HCT116 (cell line): ENCODE measurements around the gene ENTPD6. TPM values are rescaled to one million over a fixed set of nuclear protein-coding genes. Genes with fewer than 3 reads are reported as not detected.

Experiments used
- ATAC-seq: fragments of 200-7000 bp; cut with Tn5 transposase; 2 replicates; pipeline ENCODE4 v1.9.1; 2020; ENCODE audit warnings: mild to moderate bottlenecking, moderate library complexity
- BruUV-seq: library from RNA; stranded (reverse); fragments of 400-500 nt; replicated peaks from 2 replicates; lab custom pipeline; 2021; lab: Mats Ljungman, UMichigan
- CTCF ChIA-PET: fragments of 300-600 bp; sonication (Branson Sonifier 250); formaldehyde crosslinking; loops from one replicate; lab custom pipeline; 2021; ENCODE audit warnings: antibody characterized with exemption; lab: Charles Lee
- POLR2A ChIA-PET: fragments of 300-600, 350-600 bp; sonication (Branson Sonifier 250); formaldehyde crosslinking; loops from one replicate; lab custom pipeline; 2021; ENCODE audit warnings: antibody characterized with exemption; lab: Charles Lee
- RAD21 ChIA-PET, 2 experiments: fragments of 300-600 bp; sonication (Branson Sonifier 250); formaldehyde crosslinking; loops; one replicate each; lab custom pipeline; 2023; ENCODE audit warnings: low total read pairs in 2 of 2; ENCODE audit not compliant: uncharacterized antibody in 2 of 2, unreplicated experiment in 2 of 2, low non-redundant PET in 1 of 2; lab: Charles Lee
- DNase-seq: peaks from one replicate; pipeline ENCODE4 v3.0.0-alpha.2; 2010; ENCODE audit warnings: low read depth, low spot score
- H2AFZ ChIP-seq: fragments of 200-600 bp; shearing (Covaris generic), sonication (generic); 2 replicates; pipeline ENCODE4 v1.6.1; 2017; ENCODE audit warnings: low read depth, mixed run types, mixed read lengths, antibody characterized with exemption, low read length; ENCODE audit not compliant: poor library complexity, severe bottlenecking
- H3K27ac ChIP-seq: 2 replicates; pipeline ENCODE4 v1.5.1; 2012; ENCODE audit warnings: low read depth, low read length
- H3K27me3 ChIP-seq: fragments of 200-600 bp; sonication (generic); 2 replicates; pipeline ENCODE4 v1.6.1; 2016; ENCODE audit warnings: mixed run types, low read length, mixed read lengths; ENCODE audit not compliant: insufficient read depth
- H3K36me3 ChIP-seq, 2 experiments: fragments of 200-500 bp in 1 of 2; fragments of 200-600 bp in 1 of 2; sonication (Bioruptor generic) in 1 of 2; sonication (generic) in 1 of 2; 2 replicates each; pipeline versions ENCODE4 v1.5.1 to v1.6.1; 2014 to 2016; ENCODE audit warnings: low read length in 2 of 2, inconsistent platforms in 1 of 2, mixed read lengths in 1 of 2, mixed run types in 1 of 2; ENCODE audit not compliant: insufficient read depth in 2 of 2, control insufficient read depth in 1 of 2
- H3K4me1 ChIP-seq, 2 experiments: fragments of 200-600 bp in 1 of 2; sonication (generic) in 1 of 2; 2 replicates each; pipeline versions ENCODE4 v1.5.1 to v1.6.1; 2012 to 2017; ENCODE audit warnings: low read length in 2 of 2, inconsistent platforms in 1 of 2, mild to moderate bottlenecking in 1 of 2, mixed read lengths in 1 of 2, mixed run types in 1 of 2, moderate library complexity in 1 of 2; ENCODE audit not compliant: insufficient read depth in 2 of 2, control insufficient read depth in 1 of 2
- H3K4me2 ChIP-seq: fragments of 200-600 bp; sonication (generic); 2 replicates; pipeline ENCODE4 v1.6.1; 2017; ENCODE audit warnings: mixed run types, low read length, mixed read lengths
- H3K4me3 ChIP-seq, 2 experiments: fragments of 200-600 bp in 1 of 2; sonication (generic) in 1 of 2; replicated peaks in 1 of 2; 2 replicates each; pipeline ENCODE4 v1.5.1; 2011 to 2016; ENCODE audit warnings: low read length in 2 of 2, control low read depth in 1 of 2, low read depth in 1 of 2, mild to moderate bottlenecking in 1 of 2, mixed read lengths in 1 of 2, mixed run types in 1 of 2
- H3K79me2 ChIP-seq: fragments of 200-600 bp; sonication (generic); 2 replicates; pipeline ENCODE4 v1.6.1; 2017; ENCODE audit warnings: mild to moderate bottlenecking, mixed run types, low read length, moderate library complexity, mixed read lengths; ENCODE audit not compliant: insufficient read depth
- H3K9ac ChIP-seq: fragments of 200-600 bp; sonication (generic); 2 replicates; pipeline ENCODE4 v1.6.1; 2016; ENCODE audit warnings: low read length, mixed read lengths
- H3K9me2 ChIP-seq: fragments of 200-600 bp; sonication (generic), shearing (Covaris generic); 2 replicates; pipeline ENCODE4 v1.6.1; 2017; ENCODE audit warnings: mixed run types, mild to moderate bottlenecking, moderate library complexity; ENCODE audit not compliant: insufficient read depth
- H3K9me3 ChIP-seq, 2 experiments: fragments of 200-500 bp in 1 of 2; fragments of 200-600 bp in 1 of 2; sonication (Bioruptor generic) in 1 of 2; sonication (generic) in 1 of 2; 2 replicates each; pipeline ENCODE4 v1.6.1; 2014 to 2017; ENCODE audit warnings: low read length in 2 of 2, mixed read lengths in 2 of 2, inconsistent platforms in 1 of 2, low read depth in 1 of 2, mild to moderate bottlenecking in 1 of 2, mixed run types in 1 of 2, moderate library complexity in 1 of 2; ENCODE audit not compliant: control insufficient read depth in 1 of 2, insufficient read depth in 1 of 2
- H4K20me1 ChIP-seq: fragments of 200-600 bp; sonication (generic), shearing (Covaris generic); 2 replicates; pipeline ENCODE4 v1.6.1; 2017; ENCODE audit warnings: mixed run types, mild to moderate bottlenecking, moderate library complexity; ENCODE audit not compliant: insufficient read depth
- FOSL1 ChIP-seq: IDR thresholded peaks from 2 replicates; pipeline ENCODE4 v1.6.1; 2012; ENCODE audit warnings: low read depth
- JUND ChIP-seq: IDR thresholded peaks from 2 replicates; pipeline ENCODE4 v1.6.1; 2012
- POLR2AphosphoS5 ChIP-seq: IDR thresholded peaks from 2 replicates; pipeline ENCODE4 v1.6.1; 2011; ENCODE audit warnings: mild to moderate bottlenecking, low read depth, low read length, moderate library complexity
- SRF ChIP-seq: IDR thresholded peaks from 2 replicates; pipeline ENCODE4 v1.6.1; 2012; ENCODE audit warnings: low read depth
- TCF7L2 ChIP-seq: IDR thresholded peaks from 2 replicates; pipeline ENCODE4 v1.7.0; 2011; ENCODE audit warnings: borderline replicate concordance, inconsistent platforms; ENCODE audit not compliant: insufficient read depth, insufficient read length; ENCODE audit errors: extremely low read depth
- YY1 ChIP-seq: IDR thresholded peaks from 2 replicates; pipeline ENCODE4 v1.6.1; 2011; ENCODE audit warnings: low read length, low read depth, moderate library complexity, mild to moderate bottlenecking; ENCODE audit not compliant: insufficient replicate concordance; ENCODE audit errors: extremely low read depth
- ZFX ChIP-seq: fragments of 450-650 bp; IDR thresholded peaks from 2 replicates; pipeline ENCODE4 v1.6.1; 2017
- intact Hi-C: fragments of 100-400 bp; cut with micrococcal nuclease; formaldehyde crosslinking; loops from 2 replicates; pipeline ENCODE4 v1.10.0; 2022
- total RNA-seq: library from RNA; stranded (reverse); gene quantifications from one replicate; pipeline ENCODE4 v1.2.1, GENCODE V29; 2021; ENCODE audit not compliant: unreplicated experiment
- TF ChIP-seq, protein P1 (sequence below): IDR thresholded peaks from 2 replicates; pipeline ENCODE4 v1.6.1; 2011; ENCODE audit warnings: mild to moderate bottlenecking, low read length, moderate library complexity; ENCODE audit not compliant: insufficient replicate concordance; ENCODE audit errors: extremely low read depth
- TF ChIP-seq, protein P2 (sequence below): IDR thresholded peaks from 2 replicates; pipeline ENCODE4 v1.6.1; 2012

ENTPD6 gene
- total RNA-seq, 1 experiment from 2014 or later = 89.2 TPM

DNA sequence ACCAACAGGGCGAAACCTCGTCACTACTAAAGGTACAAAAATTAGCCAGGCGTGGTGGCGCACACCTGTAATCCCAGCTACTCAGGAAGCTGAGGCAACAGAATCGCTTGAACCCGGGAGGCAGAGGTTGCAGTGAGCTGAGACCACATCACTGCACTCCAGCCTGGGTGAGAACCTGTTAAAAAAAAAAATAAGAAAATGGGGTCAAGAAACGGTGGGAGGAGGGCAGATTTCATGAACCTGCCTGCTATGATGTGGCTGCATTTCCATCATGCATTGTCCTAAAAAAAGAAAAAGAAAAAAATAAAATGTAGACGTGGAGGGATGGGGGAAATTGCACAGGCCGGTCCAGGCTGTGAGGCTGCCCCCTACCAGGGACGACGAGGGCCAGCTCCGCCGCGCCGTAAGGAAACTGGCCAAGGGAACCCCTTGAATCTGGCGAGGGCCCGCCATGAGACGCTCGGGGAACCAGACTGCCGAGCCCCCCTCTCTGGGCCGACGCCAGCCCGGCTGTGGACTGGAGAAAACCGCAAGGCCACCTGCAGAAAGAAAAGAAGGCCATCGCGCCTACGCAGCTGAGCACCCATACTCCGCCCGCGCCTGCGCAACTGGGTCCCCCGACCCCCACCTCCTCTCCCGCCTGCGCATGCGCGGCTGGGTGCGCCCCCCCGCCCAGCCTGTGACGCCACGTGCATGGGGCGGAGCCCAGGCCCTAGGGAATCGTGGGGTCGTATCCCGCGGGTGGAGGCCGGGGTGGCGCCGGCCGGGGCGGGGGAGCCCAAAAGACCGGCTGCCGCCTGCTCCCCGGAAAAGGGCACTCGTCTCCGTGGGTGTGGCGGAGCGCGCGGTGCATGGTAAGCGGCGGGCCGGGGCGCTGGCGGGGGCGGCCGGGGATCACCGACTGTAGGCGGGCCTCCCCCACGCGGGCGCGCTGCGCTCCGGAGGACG lies at the start of gene ENTPD6 (continued):
- TF ChIP-seq, protein P1, sequence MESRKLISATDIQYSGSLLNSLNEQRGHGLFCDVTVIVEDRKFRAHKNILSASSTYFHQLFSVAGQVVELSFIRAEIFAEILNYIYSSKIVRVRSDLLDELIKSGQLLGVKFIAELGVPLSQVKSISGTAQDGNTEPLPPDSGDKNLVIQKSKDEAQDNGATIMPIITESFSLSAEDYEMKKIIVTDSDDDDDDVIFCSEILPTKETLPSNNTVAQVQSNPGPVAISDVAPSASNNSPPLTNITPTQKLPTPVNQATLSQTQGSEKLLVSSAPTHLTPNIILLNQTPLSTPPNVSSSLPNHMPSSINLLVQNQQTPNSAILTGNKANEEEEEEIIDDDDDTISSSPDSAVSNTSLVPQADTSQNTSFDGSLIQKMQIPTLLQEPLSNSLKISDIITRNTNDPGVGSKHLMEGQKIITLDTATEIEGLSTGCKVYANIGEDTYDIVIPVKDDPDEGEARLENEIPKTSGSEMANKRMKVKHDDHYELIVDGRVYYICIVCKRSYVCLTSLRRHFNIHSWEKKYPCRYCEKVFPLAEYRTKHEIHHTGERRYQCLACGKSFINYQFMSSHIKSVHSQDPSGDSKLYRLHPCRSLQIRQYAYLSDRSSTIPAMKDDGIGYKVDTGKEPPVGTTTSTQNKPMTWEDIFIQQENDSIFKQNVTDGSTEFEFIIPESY = no peak
- TF ChIP-seq FOSL1 = no peak
- peak; percentile 12 for TF ChIP-seq YY1
- peak; percentile 78 for TF ChIP-seq POLR2AphosphoS5
- no peak for TF ChIP-seq TCF7L2
- no peak for TF ChIP-seq SRF
- TF ChIP-seq, protein P2, sequence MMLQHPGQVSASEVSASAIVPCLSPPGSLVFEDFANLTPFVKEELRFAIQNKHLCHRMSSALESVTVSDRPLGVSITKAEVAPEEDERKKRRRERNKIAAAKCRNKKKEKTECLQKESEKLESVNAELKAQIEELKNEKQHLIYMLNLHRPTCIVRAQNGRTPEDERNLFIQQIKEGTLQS = no peak; the same call in 1 of the 2 replicates
- peak; percentile 89; the same call in 1 of the 2 replicates for TF ChIP-seq ZFX

DNA sequence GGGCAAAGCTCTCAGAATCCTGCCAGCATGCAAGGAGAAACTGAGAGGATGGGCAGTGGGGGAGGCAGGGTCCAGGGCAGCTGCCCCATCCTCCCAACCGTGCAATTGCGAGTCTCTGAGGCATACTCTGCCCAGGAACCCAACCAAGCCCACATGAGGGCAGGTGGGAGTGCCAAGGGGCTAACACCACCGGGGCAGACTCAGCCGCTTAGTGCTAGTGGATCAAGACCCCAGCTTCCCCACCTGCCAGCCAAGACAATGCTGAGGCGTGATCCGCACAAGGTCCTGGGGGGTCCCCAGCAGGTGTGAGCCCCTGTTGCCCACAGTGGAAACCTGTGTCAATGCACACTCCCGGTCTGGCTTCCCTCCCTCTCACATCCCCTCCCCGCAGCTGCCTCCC lies 48.5 kb upstream of the ENTPD6 start:
- BruUV-seq = no TSS peak
- H4K20me1 ChIP-seq = no peaks in the 10 kb centered on the region
- no peak for TF ChIP-seq JUND
- H3K79me2 ChIP-seq = no peaks in the 10 kb centered on the region
- H3K4me3 ChIP-seq = no peak overlapping the region
- H3K4me1 ChIP-seq = no peaks in the 10 kb centered on the region
- no peak overlapping the region for H3K4me2 ChIP-seq
- no peak overlapping the region for H2AFZ ChIP-seq
- H3K27ac ChIP-seq = no peak overlapping the region
- RAD21 ChIA-PET = no interaction called here
- H3K36me3 ChIP-seq = no peaks in the 10 kb centered on the region
- no peaks in the 10 kb centered on the region for H3K9me3 ChIP-seq
- intact Hi-C loops = no loop called here
- CTCF ChIA-PET = no interaction called here
- no peak for DNase-seq
- no peaks in the 10 kb centered on the region for H3K27me3 ChIP-seq
- no peak for ATAC-seq
- H3K9me2 ChIP-seq = no peaks in the 10 kb centered on the region
- no peak overlapping the region for H3K9ac ChIP-seq
- POLR2A ChIA-PET = no interaction called here
